Osteocyte (in vitro differentiated cells): Measurements from ENCODE around the gene NOSIP. TPM values are rescaled to one million over a fixed set of nuclear protein-coding genes. Genes with fewer than 3 reads are reported as not detected.

Source experiments
- DNase-seq: peaks from one replicate; pipeline ENCODE4 v3.0.0; 2021; ENCODE audit warnings: mixed read lengths; ENCODE audit not compliant: unreplicated experiment; ENCODE audit errors: extremely low spot score
- H3K27ac Mint-ChIP-seq: one replicate; pipeline ENCODE4 v1.8.0; 2021; ENCODE audit warnings: mild to moderate bottlenecking, mixed read lengths; ENCODE audit not compliant: unreplicated experiment
- H3K27me3 Mint-ChIP-seq: one replicate; pipeline ENCODE4 v1.8.0; 2021; ENCODE audit warnings: mixed read lengths; ENCODE audit not compliant: unreplicated experiment
- H3K36me3 Mint-ChIP-seq: one replicate; pipeline ENCODE4 v1.8.0; 2021; ENCODE audit warnings: mixed read lengths; ENCODE audit not compliant: unreplicated experiment
- H3K4me1 Mint-ChIP-seq: one replicate; pipeline ENCODE4 v1.8.0; 2021; ENCODE audit warnings: mixed read lengths; ENCODE audit not compliant: unreplicated experiment
- H3K4me3 Mint-ChIP-seq: one replicate; pipeline ENCODE4 v1.8.0; 2021; ENCODE audit warnings: mild to moderate bottlenecking, moderate library complexity, mixed read lengths; ENCODE audit not compliant: unreplicated experiment
- H3K9me3 Mint-ChIP-seq: one replicate; pipeline ENCODE4 v1.8.0; 2021; ENCODE audit warnings: mixed read lengths; ENCODE audit not compliant: unreplicated experiment
- total RNA-seq: library from RNA; stranded (reverse); gene quantifications from 2 replicates; pipeline ENCODE4 v1.2.1, GENCODE V29; 2021
- TF ChIP-seq, protein P1 (sequence below): fragments of 200-600 bp; sonication (generic); IDR thresholded peaks from 2 replicates; pipeline ENCODE4 v1.5.0; 2021; ENCODE audit warnings: antibody characterized with exemption, mild to moderate bottlenecking, moderate library complexity

Gene NOSIP
- total RNA-seq, 1 donor from 2014 or later, result 58.7 TPM

DNA sequence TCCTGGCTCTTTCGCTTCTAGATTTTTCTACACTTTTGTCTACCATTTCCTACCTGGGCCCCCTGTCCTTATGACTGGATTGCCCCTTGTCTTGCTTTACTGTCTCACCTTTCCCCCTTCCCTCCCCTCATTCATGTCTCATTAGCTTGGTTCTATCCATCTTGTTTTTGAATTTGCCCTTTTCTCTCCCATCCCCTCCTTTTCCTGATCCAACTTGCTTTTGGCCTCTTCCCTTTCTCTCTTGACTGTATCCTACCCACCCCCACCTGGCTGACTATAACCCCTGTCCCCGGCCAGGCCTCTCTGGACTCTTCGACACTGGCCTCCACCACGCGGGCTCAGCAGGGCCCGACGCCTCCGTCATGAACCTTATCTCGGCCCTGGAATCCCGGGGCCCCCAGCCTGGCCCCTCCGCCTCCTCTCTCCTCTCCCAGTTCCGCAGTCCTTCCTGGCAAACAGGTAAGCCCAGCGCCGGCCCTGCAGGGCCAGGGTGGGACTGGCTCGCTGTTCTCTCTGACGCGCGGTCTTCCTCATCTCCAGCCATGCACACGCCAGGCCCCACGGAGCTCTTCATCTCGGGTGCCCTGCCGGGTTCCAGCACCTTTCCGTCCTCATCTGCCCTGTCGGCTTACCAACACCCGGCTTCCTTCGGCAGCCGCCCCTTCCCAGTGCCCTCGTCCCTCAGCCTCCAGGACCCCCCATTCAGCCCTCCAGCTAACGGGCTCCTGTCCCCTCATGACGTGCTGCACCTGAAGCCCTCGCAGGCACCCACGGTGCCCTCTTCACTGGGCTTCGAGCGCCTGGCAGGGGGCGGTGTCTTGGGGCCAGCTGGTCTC lies 14.0 kb upstream of the NOSIP start:
- Mint-ChIP-seq H3K4me3 (peak overlapping the region; percentile 36), H3K4me1 (peaks cover 19% of the 10 kb centered on the region), H3K27me3 (no peaks in the 10 kb centered on the region), H3K36me3 (peaks cover 11% of the 10 kb centered on the region), H3K9me3 (no peaks in the 10 kb centered on the region), H3K27ac (peak overlapping the region; percentile 84)
- TF ChIP-seq, protein P1, sequence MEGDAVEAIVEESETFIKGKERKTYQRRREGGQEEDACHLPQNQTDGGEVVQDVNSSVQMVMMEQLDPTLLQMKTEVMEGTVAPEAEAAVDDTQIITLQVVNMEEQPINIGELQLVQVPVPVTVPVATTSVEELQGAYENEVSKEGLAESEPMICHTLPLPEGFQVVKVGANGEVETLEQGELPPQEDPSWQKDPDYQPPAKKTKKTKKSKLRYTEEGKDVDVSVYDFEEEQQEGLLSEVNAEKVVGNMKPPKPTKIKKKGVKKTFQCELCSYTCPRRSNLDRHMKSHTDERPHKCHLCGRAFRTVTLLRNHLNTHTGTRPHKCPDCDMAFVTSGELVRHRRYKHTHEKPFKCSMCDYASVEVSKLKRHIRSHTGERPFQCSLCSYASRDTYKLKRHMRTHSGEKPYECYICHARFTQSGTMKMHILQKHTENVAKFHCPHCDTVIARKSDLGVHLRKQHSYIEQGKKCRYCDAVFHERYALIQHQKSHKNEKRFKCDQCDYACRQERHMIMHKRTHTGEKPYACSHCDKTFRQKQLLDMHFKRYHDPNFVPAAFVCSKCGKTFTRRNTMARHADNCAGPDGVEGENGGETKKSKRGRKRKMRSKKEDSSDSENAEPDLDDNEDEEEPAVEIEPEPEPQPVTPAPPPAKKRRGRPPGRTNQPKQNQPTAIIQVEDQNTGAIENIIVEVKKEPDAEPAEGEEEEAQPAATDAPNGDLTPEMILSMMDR, result no peak
- no peak for DNase-seq

DNA sequence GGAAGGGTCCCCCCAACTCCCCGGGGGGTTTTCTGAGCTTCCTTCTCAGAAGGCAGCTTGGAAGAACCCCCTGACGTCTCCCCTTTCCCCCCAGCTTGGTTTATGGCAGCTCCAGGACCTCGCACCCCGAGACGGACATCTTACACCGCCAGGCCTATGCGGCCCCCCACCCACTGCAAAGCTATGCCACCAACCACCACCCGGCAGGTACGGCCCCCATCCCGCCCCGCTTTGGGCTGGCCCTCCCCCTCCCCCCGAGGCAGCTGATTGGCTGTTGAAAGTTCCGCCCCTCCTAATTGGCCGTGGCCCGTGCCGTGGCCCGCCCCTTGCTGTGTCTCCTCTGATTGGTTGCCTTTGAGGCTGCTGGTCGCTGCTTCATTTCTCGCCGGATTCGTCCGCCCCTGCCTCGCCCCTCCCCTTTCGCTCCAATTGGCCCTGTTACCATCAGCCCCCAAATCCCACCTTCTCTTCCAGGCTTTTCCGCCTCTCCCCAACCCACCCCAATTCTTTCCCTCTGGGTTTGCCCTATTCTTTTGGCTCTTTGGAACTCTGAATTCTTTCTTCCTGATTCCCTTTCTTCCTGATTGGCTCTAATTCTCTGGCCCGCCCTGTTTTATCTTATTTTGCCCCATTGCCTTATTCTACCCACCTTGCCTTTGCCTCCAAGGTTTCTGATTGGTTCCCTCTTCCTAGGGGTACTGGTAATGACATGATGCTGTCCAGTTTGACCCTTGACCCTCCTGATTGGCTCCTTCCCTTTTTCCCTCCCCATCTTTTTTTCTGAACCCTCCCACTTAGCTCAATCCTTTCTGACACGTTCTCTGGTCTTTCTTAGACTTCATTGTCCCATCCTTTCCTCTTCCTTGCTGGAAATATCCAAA lies 13.1 kb upstream of the NOSIP start:
- Mint-ChIP-seq H3K9me3 (no peaks in the 10 kb centered on the region), H3K4me1 (peaks cover 19% of the 10 kb centered on the region), H3K4me3 (peak overlapping the region; percentile 80), H3K36me3 (peaks cover 6% of the 10 kb centered on the region), H3K27ac (peak overlapping the region; percentile 84), H3K27me3 (no peaks in the 10 kb centered on the region)
- DNase-seq, result peak; percentile 96
- TF ChIP-seq, protein P1, result no peak

DNA sequence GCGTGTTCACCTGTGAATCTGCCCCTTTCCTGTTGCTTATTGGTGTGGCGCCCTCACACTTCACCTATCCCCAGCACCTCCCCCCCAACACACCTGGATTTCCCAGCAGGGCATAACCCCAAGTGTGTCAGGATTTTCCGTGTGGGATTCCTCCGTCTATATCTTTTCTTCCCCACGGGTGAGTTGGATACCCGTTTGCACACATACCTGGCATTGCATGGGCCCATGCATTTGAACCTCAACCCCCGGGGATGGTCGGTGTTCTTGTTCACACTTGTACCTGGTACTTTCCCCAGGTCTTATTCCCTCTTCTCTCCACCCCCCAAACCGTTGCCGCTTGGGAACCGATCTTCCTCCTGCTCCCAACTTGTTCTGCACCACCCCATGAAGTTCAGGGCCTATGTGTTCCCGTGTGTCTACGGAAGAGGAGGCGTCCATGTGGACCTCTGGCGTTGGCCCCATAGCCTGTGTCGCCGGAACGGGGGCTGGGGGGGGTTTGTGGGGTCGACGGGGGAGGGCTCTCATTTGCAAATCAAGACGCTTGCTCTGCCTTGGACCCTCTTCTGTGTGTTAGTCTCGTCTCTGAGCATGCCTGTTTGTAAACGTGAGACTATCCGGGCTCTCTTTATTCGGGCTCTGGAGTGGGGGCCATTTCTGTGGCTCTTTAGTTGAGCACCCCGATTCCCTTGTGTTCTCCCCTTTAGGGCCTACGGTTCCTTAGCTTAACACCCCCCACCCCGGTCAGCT lies 12.3 kb upstream of the NOSIP start:
- peak overlapping the region; percentile 80 for H3K4me3 Mint-ChIP-seq
- H3K36me3 Mint-ChIP-seq, result peaks cover 4% of the 10 kb centered on the region
- peaks cover 19% of the 10 kb centered on the region for H3K4me1 Mint-ChIP-seq
- peak overlapping the region; percentile 84 for H3K27ac Mint-ChIP-seq
- DNase-seq, result no peak
- H3K27me3 Mint-ChIP-seq, result no peaks in the 10 kb centered on the region
- TF ChIP-seq, protein P1, result no peak
- no peaks in the 10 kb centered on the region for H3K9me3 Mint-ChIP-seq

DNA sequence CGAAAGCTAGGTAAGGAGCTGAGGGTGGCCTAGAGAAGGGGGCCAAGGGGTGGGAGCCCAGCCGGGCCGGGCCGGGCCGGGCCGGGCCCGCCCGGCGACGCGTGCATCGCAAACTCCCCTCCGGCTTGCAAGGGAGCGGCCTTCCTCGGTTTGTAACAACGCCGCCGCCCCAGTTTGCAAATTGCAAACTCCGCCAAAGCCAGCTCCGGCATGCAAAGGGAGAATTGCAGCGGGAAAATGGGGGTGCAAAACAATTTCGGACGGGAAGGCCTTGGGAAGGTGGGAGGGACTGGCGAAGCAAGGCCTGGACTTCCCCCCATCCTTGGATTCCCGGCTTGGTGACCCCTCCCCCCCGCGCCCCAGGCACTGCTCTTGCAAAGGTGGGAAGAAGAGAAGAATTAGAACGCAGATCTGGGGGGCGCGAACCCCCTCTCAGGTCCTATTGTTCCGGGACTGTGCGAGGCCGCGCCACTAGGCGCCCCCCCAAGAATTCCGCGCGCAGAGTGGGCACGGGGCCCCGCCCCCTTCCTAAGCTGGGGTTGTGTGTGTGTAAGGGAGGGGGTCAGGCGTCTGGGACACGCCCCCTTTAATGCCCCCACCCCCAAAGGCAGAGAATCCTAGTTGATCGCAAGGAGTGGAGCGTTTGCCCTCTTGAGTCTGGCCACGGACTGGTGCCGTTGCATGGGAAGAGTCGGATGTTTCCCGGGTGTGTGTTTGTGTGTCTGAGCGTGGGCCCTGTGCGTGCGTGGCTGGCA lies 11.6 kb upstream of the NOSIP start:
- peak overlapping the region; percentile 84 for H3K27ac Mint-ChIP-seq
- peak overlapping the region; percentile 80 for H3K4me3 Mint-ChIP-seq
- H3K36me3 Mint-ChIP-seq, result peaks cover 4% of the 10 kb centered on the region
- H3K27me3 Mint-ChIP-seq, result no peaks in the 10 kb centered on the region
- no peak for DNase-seq
- peaks cover 19% of the 10 kb centered on the region for H3K4me1 Mint-ChIP-seq
- TF ChIP-seq, protein P1, result no peak
- H3K9me3 Mint-ChIP-seq, result no peaks in the 10 kb centered on the region
